NCI-H2227 (cell line): ENCODE measurements around the gene UVRAG.
"Not testable (repeated sequence)": the region's sequence is repeated elsewhere in the genome, so short reads cannot be mapped to it uniquely, and the experiment has no call there.

ENCODE experiments used
- DNase-seq: peaks from one replicate; lab custom pipeline; 2025; ENCODE audit not compliant: unreplicated experiment; lab: John Stamatoyannopoulos, UW

UVRAG gene

DNA sequence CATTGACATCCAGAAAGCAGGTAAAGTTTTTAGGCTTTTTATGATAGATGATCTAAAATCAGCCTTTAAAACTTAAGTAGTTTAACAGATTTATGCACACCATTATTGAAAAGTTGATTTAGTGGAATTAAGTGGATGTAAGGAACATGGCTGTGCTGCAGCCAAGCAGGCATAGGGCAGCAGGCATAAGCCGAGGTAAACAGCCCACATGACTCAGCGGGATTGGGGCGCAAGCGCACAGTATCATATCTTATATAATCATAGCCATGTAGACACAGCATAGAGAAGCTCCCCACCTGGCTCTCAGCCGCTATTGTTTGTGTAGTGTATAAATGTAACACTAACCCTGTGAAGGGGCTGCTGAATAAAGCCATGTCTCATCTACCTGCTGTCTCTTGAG, 233.8 kb downstream of the UVRAG start:
- no peak for DNase-seq

DNA sequence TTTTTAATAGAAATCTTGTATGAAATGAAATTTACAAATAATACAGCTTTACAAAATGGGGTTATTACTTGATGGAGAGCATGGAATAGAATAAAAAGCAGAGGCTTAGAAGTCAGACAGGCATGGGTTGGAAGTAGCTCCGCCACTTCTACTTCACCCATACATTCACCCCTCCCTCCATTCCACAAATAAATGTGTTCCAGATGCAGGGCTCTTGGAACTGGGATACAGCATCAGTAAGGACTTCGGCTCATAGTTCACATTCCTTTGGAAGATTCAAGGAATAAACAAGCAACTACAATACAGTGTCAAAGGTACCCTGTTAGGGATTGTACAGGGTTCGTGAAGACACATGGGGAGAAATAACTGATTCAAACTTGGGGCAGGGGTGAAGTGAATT, 234.5 kb downstream of the UVRAG start:
- DNase-seq: no peak

GRCh38 chr11:76051937-76052336, 236.9 kb downstream of the UVRAG start:
- DNase-seq: no peak

- DNase-seq: no peak
These were observed 239.3 kb downstream of the UVRAG start for GRCh38 chr11:76054330-76054729.

DNA sequence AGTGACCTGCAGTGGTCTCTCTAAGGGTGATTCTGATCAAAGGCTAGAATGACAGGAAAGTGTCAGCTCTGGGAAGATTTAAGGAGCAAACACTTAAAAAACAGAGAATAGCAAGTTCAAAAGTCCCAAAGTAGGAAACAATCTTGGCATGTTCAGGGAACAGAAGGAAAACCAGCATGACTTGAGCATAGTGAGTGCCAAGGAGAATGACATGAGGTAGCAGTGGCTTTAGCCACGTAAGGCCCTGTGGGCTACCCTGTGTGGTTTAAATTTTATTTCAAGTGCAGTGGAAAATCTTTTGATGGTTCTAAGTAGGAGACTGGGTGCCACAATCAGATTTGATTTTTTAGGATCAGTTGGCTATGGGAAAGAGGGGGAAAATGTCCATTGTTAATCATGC, 241.9 kb downstream of the UVRAG start:
- DNase-seq: no peak

- DNase-seq: not testable (repeated sequence)
These were observed 245.5 kb downstream of the UVRAG start for GRCh38 chr11:76060475-76061036.

DNA sequence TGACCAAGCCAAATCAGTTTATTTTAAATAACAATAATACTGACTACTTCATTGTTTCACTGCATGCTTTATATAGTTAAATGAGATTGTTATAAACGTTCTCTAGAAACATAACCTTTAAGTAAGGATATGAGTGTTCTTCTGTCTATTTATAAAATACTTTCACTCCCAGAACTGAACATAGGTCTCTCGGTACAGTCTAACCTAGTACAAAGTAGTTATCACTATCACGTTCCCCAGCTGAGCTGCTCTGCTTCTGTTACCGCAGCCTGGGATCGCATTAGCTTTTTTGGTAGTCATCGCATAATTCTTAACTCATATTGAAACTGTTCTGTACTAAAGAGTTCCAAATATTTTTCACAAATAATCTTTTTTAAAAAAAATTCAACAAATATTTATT, 247.7 kb downstream of the UVRAG start:
- no peak for DNase-seq

GRCh38 chr11:76064192-76064591, 249.2 kb downstream of the UVRAG start:
- DNase-seq: no peak

- DNase-seq: no peak
These were observed 252.1 kb downstream of the UVRAG start for GRCh38 chr11:76067099-76067498.

GRCh38 chr11:76069001-76069400, 254.0 kb downstream of the UVRAG start:
- no peak for DNase-seq

GRCh38 chr11:76071090-76071489, 256.1 kb downstream of the UVRAG start:
- no peak for DNase-seq

DNA sequence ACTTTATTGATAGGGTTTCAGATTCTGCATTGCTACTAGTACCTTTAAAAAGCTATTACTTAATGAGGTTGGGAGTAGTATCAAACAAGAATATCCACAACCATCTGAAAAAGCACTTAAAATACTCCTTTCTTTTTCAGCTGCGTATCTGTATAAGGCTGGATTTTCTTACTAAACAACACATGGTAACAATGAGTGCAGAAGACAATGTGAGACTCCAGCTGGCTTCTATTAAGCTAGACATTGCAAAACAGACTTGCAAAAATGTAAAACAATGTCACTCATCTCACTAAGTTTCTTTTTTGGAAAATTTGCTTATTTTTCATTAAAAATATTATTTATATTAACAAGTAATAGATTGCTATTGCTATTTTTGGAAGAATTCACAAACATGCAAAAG, 258.7 kb downstream of the UVRAG start:
- no peak for DNase-seq

DNA sequence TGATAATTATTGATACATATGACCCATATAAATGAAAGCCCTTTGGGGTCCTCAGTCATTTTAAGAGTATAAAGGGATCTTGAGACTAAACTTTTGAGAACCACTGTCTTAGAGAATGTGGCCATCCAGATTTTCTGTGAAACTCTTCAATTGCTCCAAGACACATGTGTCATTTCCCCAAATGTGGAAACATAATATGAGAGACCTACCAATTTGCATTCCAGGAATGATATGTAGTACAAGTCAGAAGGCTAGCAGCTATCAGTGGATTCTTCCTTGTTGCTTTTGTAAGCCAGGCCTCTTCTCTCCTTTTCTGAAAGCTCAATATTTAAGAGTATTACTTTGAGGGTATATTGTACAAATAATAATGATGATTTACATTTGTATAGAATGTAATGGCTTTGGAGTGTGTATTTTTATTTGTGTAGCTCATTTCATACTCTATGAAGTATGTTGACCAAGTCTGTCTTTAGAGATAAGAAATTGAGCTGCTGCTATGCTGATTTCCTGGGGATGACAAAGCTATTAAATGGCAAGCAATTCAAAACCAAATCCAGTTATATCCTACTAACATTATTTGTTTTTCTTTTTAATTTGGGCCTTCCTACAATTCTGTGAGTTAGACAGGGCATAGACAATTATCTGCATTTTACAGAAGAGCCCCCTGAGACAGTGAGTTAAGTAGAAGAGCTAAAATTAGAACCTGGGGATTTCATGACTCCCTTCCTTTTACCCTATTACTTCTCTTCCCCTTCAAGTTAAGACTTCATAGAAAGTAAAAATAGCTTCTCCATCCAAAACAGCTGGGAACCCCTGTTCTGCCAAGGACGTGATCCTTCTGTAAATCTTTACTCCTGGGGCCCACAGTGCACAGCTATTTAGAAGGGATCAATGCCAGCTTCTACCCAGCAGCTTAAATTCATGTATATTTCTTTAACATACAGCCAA, 259.4 kb downstream of the UVRAG start:
- DNase-seq: no peak

- DNase-seq: no peak
These were observed 260.7 kb downstream of the UVRAG start for GRCh38 chr11:76075716-76076115.

- DNase-seq: not testable (repeated sequence)
These were observed 261.2 kb downstream of the UVRAG start for GRCh38 chr11:76076253-76076652.

- DNase-seq: no peak
These were observed 261.7 kb downstream of the UVRAG start for GRCh38 chr11:76076749-76077148.

- no peak for DNase-seq
These were observed 262.7 kb downstream of the UVRAG start for GRCh38 chr11:76077575-76078150.

- not testable (repeated sequence) for DNase-seq
These were observed 266.1 kb downstream of the UVRAG start for GRCh38 chr11:76081084-76081483.

- no peak for DNase-seq
These were observed 268.8 kb downstream of the UVRAG start for GRCh38 chr11:76083563-76084451.

- no peak for DNase-seq
These were observed 270.3 kb downstream of the UVRAG start for GRCh38 chr11:76085270-76085669.
